ENCODE data around the gene RTN4. TPM values are rescaled to one million over a fixed set of nuclear protein-coding genes. Genes with fewer than 3 reads are reported as not detected.

The RTN4 gene
- total RNA-seq, 1 experiment from 2014 or later: 394 TPM

DNA sequence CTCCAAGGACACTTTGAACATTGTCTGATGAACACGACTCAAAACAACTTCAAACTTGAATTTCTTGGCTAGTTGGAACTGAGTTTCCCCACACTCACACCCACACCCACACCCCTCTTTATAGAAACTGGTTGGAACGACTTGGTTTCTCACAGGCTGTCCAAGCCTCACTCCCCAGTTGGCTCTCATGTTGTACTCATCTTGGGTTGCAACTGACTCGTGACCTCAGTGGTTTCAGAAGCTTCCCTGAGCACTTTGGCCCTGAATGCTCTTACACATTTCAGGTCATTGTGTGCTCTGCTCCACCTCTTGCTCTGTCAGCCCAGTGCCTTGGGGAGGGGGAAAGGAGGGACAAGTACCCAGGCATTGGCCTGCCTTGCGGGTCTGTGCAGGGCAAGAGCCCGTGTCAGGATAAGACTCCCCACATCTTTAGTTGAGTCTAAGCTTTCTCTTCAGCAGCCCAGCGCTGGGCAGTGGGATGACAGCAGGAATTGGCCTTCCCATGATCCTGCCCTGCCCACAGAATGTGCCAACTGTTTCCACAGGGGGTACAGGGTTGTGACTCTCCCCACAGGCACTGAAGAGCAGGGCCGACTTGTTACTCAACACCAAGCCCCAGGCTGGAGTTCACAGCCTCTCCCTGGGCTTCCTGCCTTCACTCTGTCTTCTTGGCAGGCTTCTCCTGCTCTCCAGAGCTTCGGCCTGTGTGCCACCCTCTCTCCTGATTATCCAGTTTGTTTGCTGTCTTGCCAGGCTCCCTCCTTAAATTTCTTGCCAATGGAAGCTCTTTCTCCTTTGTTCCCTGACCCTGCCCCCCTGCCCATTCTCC is 104.6 kb downstream of the RTN4 start:
- Mint-ChIP-seq H3K9me3 (ENCODE audit: low read depth, unreplicated experiment) (no peaks in the 10 kb centered on the region), H3K4me1 (ENCODE audit: low read depth, unreplicated experiment) (no peaks in the 10 kb centered on the region), H3K36me3 (ENCODE audit: insufficient read depth, unreplicated experiment) (no peaks in the 10 kb centered on the region), H3K27me3 (ENCODE audit: unreplicated experiment) (peaks cover 35% of the 10 kb centered on the region), H3K27ac (ENCODE audit: unreplicated experiment) (no peak overlapping the region), H3K4me3 (ENCODE audit: low read depth, unreplicated experiment) (no peak overlapping the region)
- BruUV-seq (replicated peaks): no TSS peak
- TF ChIP-seq, protein P1, sequence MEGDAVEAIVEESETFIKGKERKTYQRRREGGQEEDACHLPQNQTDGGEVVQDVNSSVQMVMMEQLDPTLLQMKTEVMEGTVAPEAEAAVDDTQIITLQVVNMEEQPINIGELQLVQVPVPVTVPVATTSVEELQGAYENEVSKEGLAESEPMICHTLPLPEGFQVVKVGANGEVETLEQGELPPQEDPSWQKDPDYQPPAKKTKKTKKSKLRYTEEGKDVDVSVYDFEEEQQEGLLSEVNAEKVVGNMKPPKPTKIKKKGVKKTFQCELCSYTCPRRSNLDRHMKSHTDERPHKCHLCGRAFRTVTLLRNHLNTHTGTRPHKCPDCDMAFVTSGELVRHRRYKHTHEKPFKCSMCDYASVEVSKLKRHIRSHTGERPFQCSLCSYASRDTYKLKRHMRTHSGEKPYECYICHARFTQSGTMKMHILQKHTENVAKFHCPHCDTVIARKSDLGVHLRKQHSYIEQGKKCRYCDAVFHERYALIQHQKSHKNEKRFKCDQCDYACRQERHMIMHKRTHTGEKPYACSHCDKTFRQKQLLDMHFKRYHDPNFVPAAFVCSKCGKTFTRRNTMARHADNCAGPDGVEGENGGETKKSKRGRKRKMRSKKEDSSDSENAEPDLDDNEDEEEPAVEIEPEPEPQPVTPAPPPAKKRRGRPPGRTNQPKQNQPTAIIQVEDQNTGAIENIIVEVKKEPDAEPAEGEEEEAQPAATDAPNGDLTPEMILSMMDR (IDR thresholded peaks at IDR 0.05; ENCODE audit: unreplicated experiment): no peak
- no peak for DNase-seq
- CTCF ChIA-PET: no interaction called here
- intact Hi-C loops (cut with micrococcal nuclease; ENCODE audit: unreplicated experiment): no loop called here

GRCh38 chr2:54944724-54945326 is 105.4 kb downstream of the RTN4 start:
- CTCF ChIA-PET: no interaction called here
- Mint-ChIP-seq H3K4me3 (ENCODE audit: low read depth, unreplicated experiment) (no peak overlapping the region), H3K27ac (ENCODE audit: unreplicated experiment) (no peak overlapping the region), H3K36me3 (ENCODE audit: insufficient read depth, unreplicated experiment) (no peaks in the 10 kb centered on the region), H3K4me1 (ENCODE audit: low read depth, unreplicated experiment) (no peaks in the 10 kb centered on the region), H3K27me3 (ENCODE audit: unreplicated experiment) (peaks cover 28% of the 10 kb centered on the region), H3K9me3 (ENCODE audit: low read depth, unreplicated experiment) (no peaks in the 10 kb centered on the region)
- no TSS peak for BruUV-seq (replicated peaks)
- DNase-seq: no peak
- intact Hi-C loops (cut with micrococcal nuclease; ENCODE audit: unreplicated experiment): no loop called here
- TF ChIP-seq, protein P1 (IDR thresholded peaks at IDR 0.05; ENCODE audit: unreplicated experiment): no peak

GRCh38 chr2:54942373-54942772 is 107.9 kb downstream of the RTN4 start:
- intact Hi-C loops (cut with micrococcal nuclease; ENCODE audit: unreplicated experiment): no loop called here
- H3K36me3 Mint-ChIP-seq (ENCODE audit: insufficient read depth, unreplicated experiment): no peaks in the 10 kb centered on the region
- CTCF ChIA-PET: no interaction called here
- TF ChIP-seq, protein P1 (IDR thresholded peaks at IDR 0.05; ENCODE audit: unreplicated experiment): no peak
- peaks cover 19% of the 10 kb centered on the region for H3K27me3 Mint-ChIP-seq (ENCODE audit: unreplicated experiment)
- no peak overlapping the region for H3K4me3 Mint-ChIP-seq (ENCODE audit: low read depth, unreplicated experiment)
- H3K27ac Mint-ChIP-seq (ENCODE audit: unreplicated experiment): no peak overlapping the region
- peaks cover 2% of the 10 kb centered on the region for H3K9me3 Mint-ChIP-seq (ENCODE audit: low read depth, unreplicated experiment)
- BruUV-seq (replicated peaks): no TSS peak
- DNase-seq: no peak
- H3K4me1 Mint-ChIP-seq (ENCODE audit: low read depth, unreplicated experiment): no peaks in the 10 kb centered on the region

DNA sequence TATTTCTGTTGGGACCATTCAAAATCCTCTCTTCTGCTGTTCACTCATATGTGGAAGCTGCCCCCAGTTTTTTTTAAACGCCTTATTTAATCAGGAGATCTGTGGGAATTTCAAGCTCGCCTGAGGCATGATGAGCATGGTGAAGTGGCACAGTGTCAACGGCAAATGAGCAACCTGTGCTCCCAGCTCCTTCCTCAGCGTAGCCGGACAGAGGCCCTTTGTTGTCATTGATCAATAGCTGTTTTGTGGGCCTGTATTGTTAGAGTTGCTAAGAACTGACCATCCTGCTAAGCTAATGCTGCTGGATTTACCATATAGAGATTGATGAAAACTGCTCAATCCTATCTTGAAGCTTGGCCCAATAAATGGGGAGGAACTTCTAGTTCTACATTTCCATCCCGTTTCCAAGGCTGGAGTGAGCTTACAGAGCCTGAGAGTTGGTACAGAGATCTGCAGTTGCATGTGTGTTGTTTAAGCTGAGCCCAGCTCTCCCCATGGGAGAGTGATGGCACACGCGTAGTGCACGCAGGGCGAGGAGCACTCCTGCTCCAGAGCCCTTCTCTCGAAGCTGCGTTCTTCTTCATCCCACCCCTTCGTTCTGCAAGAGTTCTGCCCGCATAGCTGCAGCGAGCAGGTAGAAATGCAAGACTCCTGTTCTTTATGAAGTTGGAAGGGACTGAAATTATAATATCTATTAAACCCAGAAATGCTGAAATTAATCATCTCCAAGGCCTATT is 108.8 kb downstream of the RTN4 start:
- H3K27me3 Mint-ChIP-seq (ENCODE audit: unreplicated experiment): peaks cover 11% of the 10 kb centered on the region
- intact Hi-C loops (cut with micrococcal nuclease; ENCODE audit: unreplicated experiment): no loop called here
- no TSS peak for BruUV-seq (replicated peaks)
- CTCF ChIA-PET: no interaction called here
- no peak overlapping the region for H3K27ac Mint-ChIP-seq (ENCODE audit: unreplicated experiment)
- TF ChIP-seq, protein P1 (IDR thresholded peaks at IDR 0.05; ENCODE audit: unreplicated experiment): no peak
- no peaks in the 10 kb centered on the region for H3K4me1 Mint-ChIP-seq (ENCODE audit: low read depth, unreplicated experiment)
- peaks cover 2% of the 10 kb centered on the region for H3K9me3 Mint-ChIP-seq (ENCODE audit: low read depth, unreplicated experiment)
- DNase-seq: peak; percentile 12
- H3K36me3 Mint-ChIP-seq (ENCODE audit: insufficient read depth, unreplicated experiment): no peaks in the 10 kb centered on the region
- no peak overlapping the region for H3K4me3 Mint-ChIP-seq (ENCODE audit: low read depth, unreplicated experiment)
